IMR-90 (cell line): ENCODE results near the gene STX16. TPM values are rescaled to one million over a fixed set of nuclear protein-coding genes. Genes with fewer than 3 reads are reported as not detected.
"Not testable (repeated sequence)": the region's sequence is repeated elsewhere in the genome, so short reads cannot be mapped to it uniquely, and the experiment has no call there.

Source experiments
- ATAC-seq: fragments of 200-7000 bp; cut with Tn5 transposase; 2 replicates; pipeline ENCODE4 v1.9.1; 2020; ENCODE audit warnings: low read depth, mild to moderate bottlenecking, moderate library complexity
- BruUV-seq: library from RNA; stranded (reverse); fragments of 400-500 nt; replicated peaks from 2 replicates; lab custom pipeline; 2021; lab: Mats Ljungman, UMichigan
- CTCF ChIA-PET: fragments of 300-600 bp; formaldehyde crosslinking; extraction: SDS; loops from one replicate; lab custom pipeline; 2021; ENCODE audit warnings: antibody characterized with exemption; lab: Yijun Ruan, JAX
- POLR2A ChIA-PET: fragments of 300-600 bp; sonication (Branson Sonifier 250); formaldehyde crosslinking; loops from one replicate; lab custom pipeline; 2022; ENCODE audit warnings: antibody characterized with exemption; ENCODE audit not compliant: unreplicated experiment; lab: Charles Lee
- DNase-seq: peaks from one replicate; pipeline ENCODE4 v3.0.0; 2013
- H2AFZ ChIP-seq: replicated peaks from 2 replicates; pipeline ENCODE3; 2013; ENCODE audit warnings: low read length, mild to moderate bottlenecking; ENCODE audit not compliant: poor library complexity
- H2AK5ac ChIP-seq: 2 replicates; pipeline ENCODE4 v1.6.1; 2013; ENCODE audit warnings: low read depth, low read length, inconsistent platforms
- H2AK9ac ChIP-seq: replicated peaks from 2 replicates; pipeline ENCODE3; 2013; ENCODE audit warnings: mild to moderate bottlenecking, low read depth, low read length, moderate library complexity; ENCODE audit not compliant: poor library complexity
- H2BK120ac ChIP-seq: 2 replicates; pipeline ENCODE4 v1.6.1; 2013; ENCODE audit warnings: low read depth, low read length, inconsistent platforms
- H2BK15ac ChIP-seq: 3 replicates; pipeline ENCODE4 v1.6.1; 2013; ENCODE audit warnings: low read depth, low read length, inconsistent platforms
- H2BK20ac ChIP-seq: 2 replicates; pipeline ENCODE4 v1.6.1; 2013; ENCODE audit warnings: low read depth, mild to moderate bottlenecking, inconsistent platforms, low read length, moderate library complexity
- H2BK5ac ChIP-seq: 2 replicates; pipeline ENCODE4 v1.6.1; 2013; ENCODE audit warnings: mild to moderate bottlenecking, low read depth, low read length, inconsistent platforms; ENCODE audit not compliant: poor library complexity, severe bottlenecking
- H3K14ac ChIP-seq: replicated peaks from 2 replicates; pipeline ENCODE4 v1.6.1; 2013; ENCODE audit warnings: low read depth, low read length, inconsistent platforms
- H3K18ac ChIP-seq: 2 replicates; pipeline ENCODE4 v1.6.1; 2013; ENCODE audit warnings: low read depth, low read length, control low read depth
- H3K23ac ChIP-seq: 2 replicates; pipeline ENCODE4 v1.6.1; 2013; ENCODE audit warnings: low read depth, low read length, inconsistent platforms
- H3K27ac ChIP-seq: 2 replicates; pipeline ENCODE4 v1.5.1; 2013; ENCODE audit warnings: mild to moderate bottlenecking, control low read depth, low read length; ENCODE audit not compliant: insufficient read depth
- H3K27me3 ChIP-seq: 2 replicates; pipeline ENCODE4 v1.6.1; 2013; ENCODE audit warnings: low read length; ENCODE audit not compliant: control insufficient read depth, insufficient read depth
- H3K36me3 ChIP-seq: 2 replicates; pipeline ENCODE4 v1.6.1; 2013; ENCODE audit warnings: low read length, mixed read lengths; ENCODE audit not compliant: control insufficient read depth, insufficient read depth
- H3K4ac ChIP-seq: 2 replicates; pipeline ENCODE4 v1.6.1; 2013; ENCODE audit warnings: low read depth, low read length, inconsistent platforms
- H3K4me1 ChIP-seq: 2 replicates; pipeline ENCODE4 v1.6.1; 2013; ENCODE audit warnings: low read length, mixed read lengths; ENCODE audit not compliant: control insufficient read depth, insufficient read depth
- H3K4me2 ChIP-seq: 2 replicates; pipeline ENCODE4 v1.6.1; 2013; ENCODE audit warnings: low read depth, mild to moderate bottlenecking, control low read depth, low read length, moderate library complexity
- H3K4me3 ChIP-seq: 2 replicates; pipeline ENCODE4 v1.5.1; 2013; ENCODE audit warnings: low read depth, mild to moderate bottlenecking, control low read depth, low read length, moderate library complexity; ENCODE audit not compliant: insufficient read depth
- H3K56ac ChIP-seq: 2 replicates; pipeline ENCODE4 v1.6.1; 2013; ENCODE audit warnings: low read length, inconsistent platforms; ENCODE audit not compliant: insufficient read depth; ENCODE audit errors: extremely low read depth
- H3K79me1 ChIP-seq, 2 experiments: 2 replicates each; pipeline ENCODE4 v1.6.1; 2013; ENCODE audit warnings: low read length in 2 of 2, inconsistent platforms in 1 of 2, low read depth in 1 of 2
- H3K9ac ChIP-seq: 2 replicates; pipeline ENCODE4 v1.6.1; 2013; ENCODE audit warnings: low read depth, low read length, control low read depth
- H3K9me1 ChIP-seq: 2 replicates; pipeline ENCODE4 v1.6.1; 2013; ENCODE audit warnings: low read length, inconsistent platforms; ENCODE audit not compliant: insufficient read depth
- H3K9me3 ChIP-seq: 2 replicates; pipeline ENCODE4 v1.6.1; 2013; ENCODE audit warnings: low read length; ENCODE audit not compliant: control insufficient read depth, insufficient read depth
- H4K20me1 ChIP-seq: 2 replicates; pipeline ENCODE4 v1.6.1; 2013; ENCODE audit warnings: low read length, inconsistent platforms; ENCODE audit not compliant: insufficient read depth
- H4K5ac ChIP-seq: 2 replicates; pipeline ENCODE4 v1.6.1; 2013; ENCODE audit warnings: mild to moderate bottlenecking, low read depth, low read length, control low read depth
- H4K8ac ChIP-seq, 2 experiments: 2 replicates each; pipeline ENCODE4 v1.6.1; 2013; ENCODE audit warnings: low read depth in 2 of 2, low read length in 2 of 2, control low read depth in 1 of 2, inconsistent platforms in 1 of 2
- H4K91ac ChIP-seq: 2 replicates; pipeline ENCODE4 v1.6.1; 2013; ENCODE audit warnings: low read depth, low read length, inconsistent platforms; ENCODE audit not compliant: insufficient read depth
- CEBPB ChIP-seq: IDR thresholded peaks from 2 replicates; pipeline ENCODE4 v1.6.1; 2012; ENCODE audit warnings: low read depth, low read length, improper control_type of control experiment
- MAZ ChIP-seq: IDR thresholded peaks from 2 replicates; pipeline ENCODE4 v1.6.1; 2012; ENCODE audit warnings: low read depth, mild to moderate bottlenecking, low read length, improper control_type of control experiment, moderate library complexity, borderline replicate concordance
- MXI1 ChIP-seq: IDR thresholded peaks from 2 replicates; pipeline ENCODE4 v1.6.1; 2012; ENCODE audit warnings: low read depth, mild to moderate bottlenecking, low read length, moderate library complexity, borderline replicate concordance
- POLR2A ChIP-seq: IDR thresholded peaks from 2 replicates; pipeline ENCODE4 v1.6.1; 2012; ENCODE audit warnings: mild to moderate bottlenecking, low read depth, low read length
- RAD21 ChIP-seq: IDR thresholded peaks from 2 replicates; pipeline ENCODE4 v1.6.1; 2012; ENCODE audit warnings: low read length, improper control_type of control experiment
- RFX5 ChIP-seq: IDR thresholded peaks from 2 replicates; pipeline ENCODE4 v1.8.0; 2012; ENCODE audit warnings: low read depth, mild to moderate bottlenecking, low read length, moderate library complexity
- SMC3 ChIP-seq: fragments of 150-350 bp; IDR thresholded peaks from 2 replicates; pipeline ENCODE4 v1.6.1; 2016; ENCODE audit warnings: low read depth, mild to moderate bottlenecking, antibody characterized with exemption, low read length, moderate library complexity
- WGBS, 2 experiments: methylation state at CpG; one replicate each; pipeline versions ENCODE4 v1.1.5 to v1.1.7; 2013; ENCODE audit warnings: missing lambda C conversion rate in 2 of 2; ENCODE audit not compliant: insufficient read length in 1 of 2; ENCODE audit errors: extremely low coverage in 2 of 2; 5-methylcytosine and 5-hydroxymethylcytosine counted together
- dilution Hi-C: fragments of 300-500 bp; cut with HindIII; formaldehyde crosslinking; loops from one replicate; pipeline ENCODE4 v1.14.3; 2018; ENCODE audit warnings: low sequenced_read_pairs; ENCODE audit not compliant: unreplicated experiment
- in situ Hi-C: fragments of 300-500 bp; cut with MboI; formaldehyde crosslinking; loops from 3 replicates; pipeline ENCODE4 v1.14.3; 2019; ENCODE audit warnings: low sequenced_read_pairs, inconsistent platforms, mixed read lengths
- intact Hi-C: fragments of 100-400 bp; cut with micrococcal nuclease; formaldehyde crosslinking; loops from 2 replicates; pipeline ENCODE4 v1.10.0; 2022
- polyA plus RNA-seq, 3 experiments: library from polyadenylated mRNA; depleted of rRNA; stranded (reverse); fragments of >200 nt; gene quantifications; 2 replicates each; pipeline ENCODE4 v1.2.3, GENCODE V29; 2012; ENCODE audit warnings: low replicate concordance in 1 of 3
- total RNA-seq: library from RNA; depleted of rRNA; stranded (reverse); fragments of >200 nt; gene quantifications from 2 replicates; pipeline ENCODE4 v1.2.3, GENCODE V29; 2012

Gene STX16
- total and polyA plus RNA-seq, 2 of the 4 experiments (the other 2 are of a cell fraction): 26.9 to 58.2 TPM

GRCh38 chr20:58723628-58723984 lies 72.5 kb downstream of the STX16 start:
- Histone ChIP-seq H4K8ac (no peak overlapping the region), H3K18ac (no peak overlapping the region), H2BK20ac (no peak overlapping the region), H3K9ac (no peak overlapping the region), H4K20me1 (no peaks in the 10 kb centered on the region), H3K9me1 (no peaks in the 10 kb centered on the region), H2AFZ (no peak overlapping the region), H3K9me3 (no peaks in the 10 kb centered on the region), H3K27ac (no peak overlapping the region), H3K36me3 (no peaks in the 10 kb centered on the region), H3K27me3 (peaks cover 37% of the 10 kb centered on the region), H2BK5ac (no peak overlapping the region), H3K79me1 (no peaks in the 10 kb centered on the region), H2AK5ac (no peak overlapping the region), H3K23ac (no peak overlapping the region), H3K4me3 (no peak overlapping the region), H3K4me2 (no peak overlapping the region), H2BK120ac (no peak overlapping the region), H2AK9ac (no peak overlapping the region), H4K5ac (no peak overlapping the region), H3K14ac (no peak overlapping the region), H4K91ac (no peak overlapping the region), H3K4me1 (no peaks in the 10 kb centered on the region), H3K56ac (no peak overlapping the region), H3K4ac (no peak overlapping the region), H2BK15ac (no peak overlapping the region)
- TF ChIP-seq RAD21: no peak
- no peak for TF ChIP-seq SMC3
- TF ChIP-seq POLR2A: no peak
- TF ChIP-seq RFX5: no peak
- no peak for TF ChIP-seq MXI1
- no peak for TF ChIP-seq MAZ
- no peak for TF ChIP-seq CEBPB
- ChIA-PET CTCF (no interaction called here), POLR2A (no interaction called here)
- dilution Hi-C loops: no loop called here
- in situ Hi-C loops: no loop called here
- BruUV-seq: no TSS peak
- WGBS, 2 experiments: no CpG with 5 or more reads among the region's 3 CpGs
- DNase-seq (no peak), ATAC-seq (no peak)
- intact Hi-C loops: no loop called here

- H3K27ac ChIP-seq, H3K23ac ChIP-seq, H3K9ac ChIP-seq, H4K91ac ChIP-seq, H3K18ac ChIP-seq, H3K79me1 ChIP-seq, H2BK5ac ChIP-seq, H2BK120ac ChIP-seq, H4K20me1 ChIP-seq, H4K5ac ChIP-seq, H2AK5ac ChIP-seq, H3K9me1 ChIP-seq, H3K36me3 ChIP-seq, DNase-seq, ATAC-seq, H3K4me3 ChIP-seq, dilution Hi-C loops, H3K56ac ChIP-seq, H4K8ac ChIP-seq, POLR2A ChIA-PET, H3K14ac ChIP-seq, CTCF ChIA-PET, H2AK9ac ChIP-seq, H3K4me1 ChIP-seq, H3K4me2 ChIP-seq, H3K4ac ChIP-seq, H2BK20ac ChIP-seq, H2BK15ac ChIP-seq, in situ Hi-C loops, H3K9me3 ChIP-seq, BruUV-seq, H2AFZ ChIP-seq, intact Hi-C loops: not testable (repeated sequence)
- H3K27me3 ChIP-seq: peaks cover 23% of the 10 kb centered on the region
- WGBS, 2 experiments: no CpG with 5 or more reads among the region's 2 CpGs
Observed at GRCh38 chr20:58726156-58726555, 75.1 kb downstream of the STX16 start.
